DMS114 treated with DMSO at 0.1 percent for 48 hours (cell line): ENCODE results near the gene OTX2.

Experiments
- DNase-seq: peaks from one replicate; lab custom pipeline; 2025; ENCODE audit not compliant: unreplicated experiment; lab: John Stamatoyannopoulos, UW

OTX2 gene

GRCh38 chr14:56797003-56797568 is 13.2 kb downstream of the OTX2 start:
- no peak for DNase-seq

- DNase-seq = no peak
These were observed 14.0 kb downstream of the OTX2 start for GRCh38 chr14:56796259-56796658.

GRCh38 chr14:56795284-56795622 is 15.0 kb downstream of the OTX2 start:
- DNase-seq = no peak

- DNase-seq = no peak
These were observed 15.6 kb downstream of the OTX2 start for GRCh38 chr14:56794557-56795283.

- no peak for DNase-seq
These were observed 16.2 kb downstream of the OTX2 start for GRCh38 chr14:56794088-56794556.

- DNase-seq = no peak
These were observed 20.3 kb downstream of the OTX2 start for GRCh38 chr14:56789955-56790354.

- no peak for DNase-seq
These were observed 22.7 kb downstream of the OTX2 start for GRCh38 chr14:56787530-56787929.

GRCh38 chr14:56782711-56783110 is 27.6 kb downstream of the OTX2 start:
- no peak for DNase-seq

- DNase-seq = no peak
These were observed 35.8 kb downstream of the OTX2 start for GRCh38 chr14:56774503-56774902.

- no peak for DNase-seq
These were observed 39.8 kb downstream of the OTX2 start for GRCh38 chr14:56770512-56770911.

- no peak for DNase-seq
These were observed 49.9 kb downstream of the OTX2 start for GRCh38 chr14:56760164-56760914.

- DNase-seq = no peak
These were observed 50.6 kb downstream of the OTX2 start for GRCh38 chr14:56759633-56760032.

- DNase-seq = no peak
These were observed 51.2 kb downstream of the OTX2 start for GRCh38 chr14:56759094-56759493.

- no peak for DNase-seq
These were observed 55.4 kb downstream of the OTX2 start for GRCh38 chr14:56754921-56755320.

GRCh38 chr14:56753396-56753795 is 56.9 kb downstream of the OTX2 start:
- DNase-seq = no peak

GRCh38 chr14:56752428-56752827 is 57.9 kb downstream of the OTX2 start:
- DNase-seq = no peak

- no peak for DNase-seq
These were observed 58.8 kb downstream of the OTX2 start for GRCh38 chr14:56751471-56751870.
